Keratinocyte (primary cell): ENCODE measurements around the gene METTL27.

Experiments used
- EZH2 ChIP-seq: IDR thresholded peaks from one replicate; pipeline ENCODE4 v1.6.1; 2012; ENCODE audit warnings: inconsistent platforms, mild to moderate bottlenecking, low read length, moderate library complexity
- TF ChIP-seq, protein P1 (sequence below), 3 experiments: IDR thresholded peaks in 1 of 3; conservative IDR thresholded peaks in 1 of 3; optimal IDR thresholded peaks in 1 of 3; 2 replicates in 2 of 3; 3 replicates in 1 of 3; pipeline versions ENCODE3 to v1.5.1; 2011; ENCODE audit warnings: low read length in 3 of 3, mild to moderate bottlenecking in 3 of 3, moderate library complexity in 2 of 3, control low read depth in 1 of 3, inconsistent platforms in 1 of 3; ENCODE audit not compliant: insufficient read depth in 2 of 3; ENCODE audit errors: extremely low read depth in 1 of 3

DNA sequence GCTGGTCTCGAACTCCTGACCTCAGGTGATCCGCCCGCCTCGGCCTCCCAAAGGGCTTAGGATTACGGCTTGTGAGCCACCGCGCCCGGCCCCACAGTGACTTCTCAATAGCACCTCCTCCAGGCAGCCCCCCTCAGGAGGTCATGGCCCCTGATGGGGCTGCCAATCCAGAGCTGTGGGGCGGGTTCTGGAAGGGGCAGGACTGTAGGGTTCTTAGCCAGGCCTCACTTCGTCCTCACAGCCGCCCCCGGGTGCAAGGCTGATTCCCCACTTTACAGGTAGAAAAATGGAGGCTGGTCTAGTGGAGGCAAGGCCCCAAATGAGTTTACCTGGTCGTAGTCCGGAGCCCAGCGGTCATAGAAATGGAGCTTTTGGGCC, 638 bp downstream of the METTL27 start:
- TF ChIP-seq, protein P1, sequence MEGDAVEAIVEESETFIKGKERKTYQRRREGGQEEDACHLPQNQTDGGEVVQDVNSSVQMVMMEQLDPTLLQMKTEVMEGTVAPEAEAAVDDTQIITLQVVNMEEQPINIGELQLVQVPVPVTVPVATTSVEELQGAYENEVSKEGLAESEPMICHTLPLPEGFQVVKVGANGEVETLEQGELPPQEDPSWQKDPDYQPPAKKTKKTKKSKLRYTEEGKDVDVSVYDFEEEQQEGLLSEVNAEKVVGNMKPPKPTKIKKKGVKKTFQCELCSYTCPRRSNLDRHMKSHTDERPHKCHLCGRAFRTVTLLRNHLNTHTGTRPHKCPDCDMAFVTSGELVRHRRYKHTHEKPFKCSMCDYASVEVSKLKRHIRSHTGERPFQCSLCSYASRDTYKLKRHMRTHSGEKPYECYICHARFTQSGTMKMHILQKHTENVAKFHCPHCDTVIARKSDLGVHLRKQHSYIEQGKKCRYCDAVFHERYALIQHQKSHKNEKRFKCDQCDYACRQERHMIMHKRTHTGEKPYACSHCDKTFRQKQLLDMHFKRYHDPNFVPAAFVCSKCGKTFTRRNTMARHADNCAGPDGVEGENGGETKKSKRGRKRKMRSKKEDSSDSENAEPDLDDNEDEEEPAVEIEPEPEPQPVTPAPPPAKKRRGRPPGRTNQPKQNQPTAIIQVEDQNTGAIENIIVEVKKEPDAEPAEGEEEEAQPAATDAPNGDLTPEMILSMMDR (optimal IDR thresholded peaks at IDR 0.05 in 1 of 3, IDR thresholded peaks at IDR 0.05 in 1 of 3, conservative IDR thresholded peaks at IDR 0.05 in 1 of 3; ENCODE audit: extremely low read depth in 1 of 3, insufficient read depth in 2 of 3, low read length in 3 of 3): no peak
- no peak for TF ChIP-seq EZH2
